ENCODE results near the gene CDS2. TPM values are rescaled to one million over a fixed set of nuclear protein-coding genes. Genes with fewer than 3 reads are reported as not detected.

The CDS2 gene
- total RNA-seq, 1 experiment from 2014 or later: 49.1 TPM

- no peak for TF ChIP-seq ZNF425 (CRISPR knock-in tag; conservative IDR thresholded peaks at IDR 0.05)
Measured at GRCh38 chr20:5221061-5221430, 94.2 kb downstream of the CDS2 start (continued).

- H3K27ac Mint-ChIP-seq: no peak overlapping the region
- H3K4me3 Mint-ChIP-seq: no peak overlapping the region
- CTCF ChIA-PET: interaction anchor here (0.5 to 6.1 kb wide), 47 partner anchors 11 to 1250 kb away, joined by 3 to 77 read pairs (median 4); partner anchors contain the start of genes CDS2, PCNA and PROKR2
- POLR2A ChIA-PET: no interaction called here
- H3K36me3 Mint-ChIP-seq: no peaks in the 10 kb centered on the region; the same call in 1 of the 2 replicates
- peak; percentile 80 for ATAC-seq
- DNase-seq (ENCODE audit: low spot score): peak; percentile 69
- no peaks in the 10 kb centered on the region; the same call in 1 of the 2 replicates for H3K27me3 Mint-ChIP-seq (ENCODE audit: low read depth)
- peaks cover 3% of the 10 kb centered on the region; the same call in 1 of the 2 replicates for H3K4me1 Mint-ChIP-seq
- H3K9me3 Mint-ChIP-seq: peaks cover 7% of the 10 kb centered on the region; the same call in 1 of the 2 replicates
- TF ChIP-seq CTCF (IDR thresholded peaks at IDR 0.05) (peak; percentile 73), ZNF121 (CRISPR knock-in tag; IDR thresholded peaks at IDR 0.05) (peak; percentile 95), AR (CRISPR knock-in tag; IDR thresholded peaks at IDR 0.05) (no peak)
Measured at GRCh38 chr20:5222919-5223634, 96.3 kb downstream of the CDS2 start.

GRCh38 chr20:5230544-5230943, 103.7 kb downstream of the CDS2 start:
- TF ChIP-seq MXD4 (CRISPR knock-in tag; IDR thresholded peaks at IDR 0.05; ENCODE audit: borderline replicate concordance) (no peak), FOXJ3 (CRISPR knock-in tag; IDR thresholded peaks at IDR 0.05; ENCODE audit: borderline replicate concordance) (no peak), ZNF121 (CRISPR knock-in tag; IDR thresholded peaks at IDR 0.05) (no peak), IRF1 (CRISPR knock-in tag; IDR thresholded peaks at IDR 0.05) (no peak), RORB (CRISPR knock-in tag; IDR thresholded peaks at IDR 0.05) (no peak), NFYB (CRISPR knock-in tag; conservative IDR thresholded peaks at IDR 0.05; ENCODE audit: low read depth) (no peak), ZBTB43 (CRISPR knock-in tag; IDR thresholded peaks at IDR 0.05) (no peak), ZNF671 (CRISPR knock-in tag; IDR thresholded peaks at IDR 0.05) (no peak)
- Mint-ChIP-seq H3K36me3 (no peaks in the 10 kb centered on the region; the same call in 1 of the 2 replicates), H3K4me1 (peaks cover 3% of the 10 kb centered on the region; the same call in 1 of the 2 replicates), H3K27me3 (ENCODE audit: low read depth) (no peaks in the 10 kb centered on the region; the same call in 1 of the 2 replicates), H3K4me3 (no peak overlapping the region), H3K9me3 (peaks cover 7% of the 10 kb centered on the region; the same call in 1 of the 2 replicates), H3K27ac (no peak overlapping the region)
- ATAC-seq: no peak
- CTCF ChIA-PET: interaction anchor here (1.0 kb wide), 1 partner anchor 25 kb away, joined by 3 read pairs; no protein-coding TSS in a partner anchor
- POLR2A ChIA-PET: no interaction called here
- DNase-seq (ENCODE audit: low spot score): no peak
